Thyroid gland (tissue), 4 donors: ENCODE data around the gene PRM3.

Source experiments
- POLR2A ChIP-seq, 2 donors: fragments of 450-650 bp; IDR thresholded peaks; one replicate each; pipeline ENCODE4 v1.6.1; 2017; ENCODE audit warnings: antibody characterized with exemption in 2 of 2, mild to moderate bottlenecking in 2 of 2, moderate library complexity in 1 of 2
- TF ChIP-seq, protein P1 (sequence below), 6 experiments: fragments of 200-600 bp in 3 of 6; fragments of 450-650 bp in 3 of 6; sonication (generic) in 3 of 6; IDR thresholded peaks; one replicate each; pipeline ENCODE4 v1.5.1; 2016 to 2019; ENCODE audit warnings: antibody characterized with exemption in 6 of 6, mild to moderate bottlenecking in 2 of 6, inconsistent platforms in 1 of 6, moderate library complexity in 1 of 6

DNA sequence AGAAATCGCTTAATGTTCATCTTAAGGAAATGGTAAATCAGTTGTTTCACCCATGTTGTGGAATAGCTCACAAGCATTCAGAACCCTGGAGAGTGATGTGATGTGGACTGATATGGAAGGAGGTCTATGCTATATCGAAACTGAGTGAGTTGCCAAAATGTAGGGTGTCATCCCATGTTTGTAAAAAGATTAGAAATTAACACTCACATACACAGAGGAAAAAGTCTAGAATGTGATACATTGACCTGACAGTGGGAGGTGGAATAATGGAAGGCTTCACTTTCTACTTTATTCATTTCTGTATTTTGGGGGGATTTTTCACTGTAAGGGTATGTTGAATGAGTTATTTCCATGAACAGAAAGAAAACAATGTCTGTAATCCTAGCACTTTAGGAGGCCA, 12.4 kb upstream of the PRM3 start:
- TF ChIP-seq, protein P1, sequence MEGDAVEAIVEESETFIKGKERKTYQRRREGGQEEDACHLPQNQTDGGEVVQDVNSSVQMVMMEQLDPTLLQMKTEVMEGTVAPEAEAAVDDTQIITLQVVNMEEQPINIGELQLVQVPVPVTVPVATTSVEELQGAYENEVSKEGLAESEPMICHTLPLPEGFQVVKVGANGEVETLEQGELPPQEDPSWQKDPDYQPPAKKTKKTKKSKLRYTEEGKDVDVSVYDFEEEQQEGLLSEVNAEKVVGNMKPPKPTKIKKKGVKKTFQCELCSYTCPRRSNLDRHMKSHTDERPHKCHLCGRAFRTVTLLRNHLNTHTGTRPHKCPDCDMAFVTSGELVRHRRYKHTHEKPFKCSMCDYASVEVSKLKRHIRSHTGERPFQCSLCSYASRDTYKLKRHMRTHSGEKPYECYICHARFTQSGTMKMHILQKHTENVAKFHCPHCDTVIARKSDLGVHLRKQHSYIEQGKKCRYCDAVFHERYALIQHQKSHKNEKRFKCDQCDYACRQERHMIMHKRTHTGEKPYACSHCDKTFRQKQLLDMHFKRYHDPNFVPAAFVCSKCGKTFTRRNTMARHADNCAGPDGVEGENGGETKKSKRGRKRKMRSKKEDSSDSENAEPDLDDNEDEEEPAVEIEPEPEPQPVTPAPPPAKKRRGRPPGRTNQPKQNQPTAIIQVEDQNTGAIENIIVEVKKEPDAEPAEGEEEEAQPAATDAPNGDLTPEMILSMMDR (IDR thresholded peaks at IDR 0.05) = no peak
- TF ChIP-seq POLR2A (IDR thresholded peaks at IDR 0.05) = no peak
